ENCODE results near the gene ERGIC1. TPM values are rescaled to one million over a fixed set of nuclear protein-coding genes. Genes with fewer than 3 reads are reported as not detected.
A peak's percentile ranks its signal among the peaks of the same experiment; 100 is the strongest.

The ERGIC1 gene
- total and polyA plus RNA-seq, 12 donors: 71.9 to 450 (median 248) TPM

DNA sequence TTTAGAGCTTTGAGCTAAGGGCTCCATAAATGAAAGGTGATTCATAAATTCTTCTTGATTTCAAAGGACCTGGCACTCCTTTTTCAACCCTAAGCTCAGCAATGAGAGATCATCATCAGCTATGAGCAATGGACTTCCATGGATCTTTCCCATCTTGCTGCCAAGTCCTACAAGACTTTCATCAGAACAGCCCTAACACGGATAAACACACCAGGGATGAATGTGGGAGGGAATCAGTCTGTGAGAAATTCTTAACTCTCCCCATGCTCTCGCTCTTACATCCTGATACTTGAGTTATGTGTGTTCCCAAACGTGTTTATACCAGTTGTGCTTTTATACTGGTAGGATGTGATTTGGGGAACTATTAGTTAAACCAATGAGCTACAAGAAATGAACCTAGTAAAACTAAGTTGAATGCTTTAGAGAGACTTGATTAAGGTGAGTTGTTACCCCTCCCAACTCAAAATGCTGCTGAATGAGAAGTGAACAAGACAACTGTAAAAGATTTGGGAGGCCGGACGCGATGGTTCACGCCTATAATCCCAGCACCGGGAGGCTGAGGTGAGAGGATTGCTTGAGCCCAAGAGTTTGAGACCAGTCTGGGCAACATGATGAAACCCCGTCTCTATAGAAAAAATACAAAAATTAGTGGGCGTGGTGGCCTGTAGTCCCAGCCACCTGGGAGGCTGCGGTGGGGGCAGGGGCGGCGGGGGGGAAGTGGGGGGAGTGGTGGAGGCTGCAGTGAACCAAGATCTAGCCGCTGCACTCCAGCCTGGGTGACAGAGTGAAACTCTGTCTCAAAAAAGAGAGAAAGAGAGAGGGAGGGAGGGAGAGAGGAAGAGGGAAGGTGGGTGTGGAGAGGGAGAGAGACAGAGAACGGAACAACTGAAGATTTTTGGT is 120.0 kb downstream of the ERGIC1 start:
- Histone ChIP-seq H3K27ac (peak overlapping the region in 1 of 5 donors; percentile 52), H3K36me3 (replicated peaks in 1 of 2) (peaks cover 0 to 17% of the 10 kb centered on the region in 2 donors), H3K4me3 (no peak overlapping the region), H3K9me3 (replicated peaks in 1 of 3) (no peaks in the 10 kb centered on the region), H3K4me1 (replicated peaks in 1 of 2) (peaks cover 0 to 5% of the 10 kb centered on the region in 2 donors), H3K27me3 (no peaks in the 10 kb centered on the region)
- 67 to 82% (median 72%) methylated on average over 15 of the region's 15 CpGs for WGBS, 4 donors
- DNase-seq: no peak
- TF ChIP-seq POLR2A (IDR thresholded peaks at IDR 0.05): no peak
- TF ChIP-seq, protein P1, sequence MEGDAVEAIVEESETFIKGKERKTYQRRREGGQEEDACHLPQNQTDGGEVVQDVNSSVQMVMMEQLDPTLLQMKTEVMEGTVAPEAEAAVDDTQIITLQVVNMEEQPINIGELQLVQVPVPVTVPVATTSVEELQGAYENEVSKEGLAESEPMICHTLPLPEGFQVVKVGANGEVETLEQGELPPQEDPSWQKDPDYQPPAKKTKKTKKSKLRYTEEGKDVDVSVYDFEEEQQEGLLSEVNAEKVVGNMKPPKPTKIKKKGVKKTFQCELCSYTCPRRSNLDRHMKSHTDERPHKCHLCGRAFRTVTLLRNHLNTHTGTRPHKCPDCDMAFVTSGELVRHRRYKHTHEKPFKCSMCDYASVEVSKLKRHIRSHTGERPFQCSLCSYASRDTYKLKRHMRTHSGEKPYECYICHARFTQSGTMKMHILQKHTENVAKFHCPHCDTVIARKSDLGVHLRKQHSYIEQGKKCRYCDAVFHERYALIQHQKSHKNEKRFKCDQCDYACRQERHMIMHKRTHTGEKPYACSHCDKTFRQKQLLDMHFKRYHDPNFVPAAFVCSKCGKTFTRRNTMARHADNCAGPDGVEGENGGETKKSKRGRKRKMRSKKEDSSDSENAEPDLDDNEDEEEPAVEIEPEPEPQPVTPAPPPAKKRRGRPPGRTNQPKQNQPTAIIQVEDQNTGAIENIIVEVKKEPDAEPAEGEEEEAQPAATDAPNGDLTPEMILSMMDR (IDR thresholded peaks at IDR 0.05): no peak
- intact Hi-C loops (cut with DNase I): no loop called here

DNA sequence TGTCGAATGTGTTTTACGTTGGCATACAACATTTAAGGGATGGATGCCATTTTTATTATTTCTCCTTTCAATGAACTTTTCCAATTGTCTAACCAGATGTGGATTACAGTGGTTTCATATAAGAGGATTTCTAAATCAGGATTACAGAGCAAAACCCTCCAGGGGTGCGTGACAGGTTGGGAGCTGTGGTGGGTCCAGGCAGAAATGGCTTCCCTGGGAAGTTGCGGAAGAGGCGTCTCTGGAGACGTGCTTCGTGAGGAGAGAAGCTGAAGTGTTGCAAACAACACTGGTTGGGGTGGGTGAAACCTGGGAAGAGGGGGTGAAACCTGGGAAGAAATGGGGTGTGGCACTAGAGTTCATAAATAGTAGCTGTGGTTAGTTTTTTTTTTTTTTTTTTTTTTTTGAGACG is 120.7 kb downstream of the ERGIC1 start:
- H3K4me3 ChIP-seq: no peak overlapping the region
- no peak overlapping the region for H3K27ac ChIP-seq
- no peaks in the 10 kb centered on the region for H3K9me3 ChIP-seq (replicated peaks in 1 of 3)
- no peak for TF ChIP-seq POLR2A (IDR thresholded peaks at IDR 0.05)
- TF ChIP-seq, protein P1 (IDR thresholded peaks at IDR 0.05): no peak
- no peaks in the 10 kb centered on the region for H3K27me3 ChIP-seq
- H3K36me3 ChIP-seq (replicated peaks in 1 of 2): peaks cover 0 to 15% of the 10 kb centered on the region in 2 donors
- H3K4me1 ChIP-seq (replicated peaks in 1 of 2): peaks cover 0 to 6% of the 10 kb centered on the region in 2 donors
- 77 to 85% (median 80%) methylated on average over 8 of the region's 8 CpGs for WGBS, 4 donors
- peak in 1 of 7 donors; percentile 47 for DNase-seq
- intact Hi-C loops (cut with DNase I): no loop called here

DNA sequence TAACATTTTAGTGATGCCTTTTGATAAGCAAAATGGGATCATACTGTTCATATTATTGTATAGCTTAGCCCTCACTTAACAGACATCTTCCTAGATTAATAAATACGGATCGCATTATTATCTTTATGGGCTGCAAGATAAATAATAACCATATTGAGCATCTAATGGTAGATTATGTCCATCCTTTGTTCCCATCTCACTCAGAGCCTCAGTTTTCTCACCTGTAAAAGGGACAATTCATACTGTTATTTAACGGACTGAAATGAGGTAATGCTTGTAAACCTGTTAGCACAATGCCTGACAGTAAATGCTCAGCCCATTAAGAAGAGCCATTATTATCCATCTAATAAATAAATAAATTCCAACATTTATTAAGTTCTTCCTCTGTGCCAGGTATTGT is 122.2 kb downstream of the ERGIC1 start:
- DNase-seq: no peak
- TF ChIP-seq POLR2A (IDR thresholded peaks at IDR 0.05): no peak
- TF ChIP-seq, protein P1 (IDR thresholded peaks at IDR 0.05): no peak
- Histone ChIP-seq H3K9me3 (replicated peaks in 1 of 3) (no peaks in the 10 kb centered on the region), H3K4me3 (no peak overlapping the region), H3K4me1 (replicated peaks in 1 of 2) (peaks cover 6 to 14% of the 10 kb centered on the region in 2 donors), H3K27ac (peak overlapping the region in 1 of 5 donors; percentile 0), H3K27me3 (no peaks in the 10 kb centered on the region), H3K36me3 (replicated peaks in 1 of 2) (peaks cover 0 to 8% of the 10 kb centered on the region in 2 donors)
- WGBS, 4 donors: 71 to 85% (median 78%) methylated on average over 3 of the region's 3 CpGs
- intact Hi-C loops (cut with DNase I): no loop called here

DNA sequence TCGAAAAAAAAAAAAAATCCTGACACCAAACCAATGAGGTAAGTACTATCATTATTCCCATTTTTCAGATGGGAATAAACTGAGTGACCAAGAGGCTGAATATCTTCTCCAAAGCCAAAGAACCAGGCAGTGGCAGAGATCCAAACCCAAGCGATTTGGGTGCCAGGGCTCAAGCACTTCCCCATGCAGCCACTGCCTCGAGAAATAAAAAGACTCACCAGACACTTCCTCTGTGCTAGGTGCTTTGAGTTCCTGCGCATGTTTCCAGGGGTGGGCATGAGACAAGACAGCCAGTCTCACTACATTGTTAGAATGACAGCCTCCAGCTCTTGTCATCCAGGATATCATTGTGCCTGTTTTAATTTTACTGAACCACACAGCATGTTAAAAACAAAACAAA is 122.9 kb downstream of the ERGIC1 start:
- H3K4me1 ChIP-seq (replicated peaks in 1 of 2): peaks cover 6 to 14% of the 10 kb centered on the region in 2 donors
- TF ChIP-seq POLR2A (IDR thresholded peaks at IDR 0.05): no peak
- TF ChIP-seq, protein P1 (IDR thresholded peaks at IDR 0.05): no peak
- intact Hi-C loops (cut with DNase I): no loop called here
- H3K36me3 ChIP-seq (replicated peaks in 1 of 2): peaks cover 0 to under 1% of the 10 kb centered on the region in 2 donors
- H3K9me3 ChIP-seq (replicated peaks in 1 of 3): no peaks in the 10 kb centered on the region
- peak in 2 of 7 donors; percentile 35 to 63 for DNase-seq
- no peaks in the 10 kb centered on the region for H3K27me3 ChIP-seq
- H3K4me3 ChIP-seq: no peak overlapping the region
- peak overlapping the region in 1 of 5 donors; percentile 14 for H3K27ac ChIP-seq
- 48 to 66% (median 56%) methylated on average over 4 of the region's 4 CpGs for WGBS, 4 donors

All from adrenal gland (tissue), 12 donors.